ENCODE measurements around the gene BAG5.

Gene BAG5

DNA sequence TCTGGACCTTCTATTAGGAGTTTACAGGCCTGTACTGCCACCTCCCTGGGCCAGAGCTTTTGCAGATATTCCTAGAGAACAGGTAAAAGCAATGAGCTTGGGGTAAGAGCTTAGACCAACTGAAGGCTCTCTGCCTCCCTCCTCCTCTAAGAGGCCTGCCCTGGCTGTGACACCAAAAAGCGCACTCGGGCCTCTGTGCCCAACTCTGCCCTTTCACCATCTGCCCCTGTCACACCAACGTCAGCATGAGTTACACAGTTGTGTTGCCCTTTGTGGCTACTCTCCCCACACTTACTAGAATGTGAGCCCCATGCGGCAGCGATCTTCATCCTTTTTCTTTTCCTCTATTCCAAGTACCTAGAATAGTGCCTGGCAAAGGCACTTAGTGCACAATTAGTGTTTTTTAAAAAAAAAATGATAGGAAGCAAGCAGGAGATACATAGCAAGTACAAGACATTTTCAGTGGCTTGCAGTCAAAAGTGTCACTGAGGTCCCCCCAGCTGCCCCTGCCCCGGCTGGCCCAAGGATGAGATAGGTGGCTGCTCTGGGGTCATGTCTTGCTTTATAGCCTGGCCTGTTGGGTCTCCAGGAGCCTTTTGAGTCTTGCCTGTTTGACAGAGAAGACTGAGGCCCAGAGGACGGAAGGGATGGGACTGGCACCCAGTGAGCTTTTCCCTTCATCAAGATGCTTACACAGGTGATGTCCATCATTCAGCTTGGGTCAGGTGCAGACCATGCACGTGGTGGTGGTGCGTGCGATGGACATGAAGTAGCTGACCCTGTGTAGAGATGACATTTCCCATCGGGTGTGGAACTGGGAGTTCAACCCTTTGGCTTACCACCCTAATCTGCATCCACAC, 52.4 kb downstream of the BAG5 start:
- no peak for DNase-seq (ENCODE audit: low read depth)
- no peak overlapping the region for H3K4me3 ChIP-seq (replicated peaks; ENCODE audit: low read depth, low read length)
- TF ChIP-seq, protein P1, sequence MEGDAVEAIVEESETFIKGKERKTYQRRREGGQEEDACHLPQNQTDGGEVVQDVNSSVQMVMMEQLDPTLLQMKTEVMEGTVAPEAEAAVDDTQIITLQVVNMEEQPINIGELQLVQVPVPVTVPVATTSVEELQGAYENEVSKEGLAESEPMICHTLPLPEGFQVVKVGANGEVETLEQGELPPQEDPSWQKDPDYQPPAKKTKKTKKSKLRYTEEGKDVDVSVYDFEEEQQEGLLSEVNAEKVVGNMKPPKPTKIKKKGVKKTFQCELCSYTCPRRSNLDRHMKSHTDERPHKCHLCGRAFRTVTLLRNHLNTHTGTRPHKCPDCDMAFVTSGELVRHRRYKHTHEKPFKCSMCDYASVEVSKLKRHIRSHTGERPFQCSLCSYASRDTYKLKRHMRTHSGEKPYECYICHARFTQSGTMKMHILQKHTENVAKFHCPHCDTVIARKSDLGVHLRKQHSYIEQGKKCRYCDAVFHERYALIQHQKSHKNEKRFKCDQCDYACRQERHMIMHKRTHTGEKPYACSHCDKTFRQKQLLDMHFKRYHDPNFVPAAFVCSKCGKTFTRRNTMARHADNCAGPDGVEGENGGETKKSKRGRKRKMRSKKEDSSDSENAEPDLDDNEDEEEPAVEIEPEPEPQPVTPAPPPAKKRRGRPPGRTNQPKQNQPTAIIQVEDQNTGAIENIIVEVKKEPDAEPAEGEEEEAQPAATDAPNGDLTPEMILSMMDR (IDR thresholded peaks at IDR 0.05; ENCODE audit: low read length, missing control alignments), result no peak

DNA sequence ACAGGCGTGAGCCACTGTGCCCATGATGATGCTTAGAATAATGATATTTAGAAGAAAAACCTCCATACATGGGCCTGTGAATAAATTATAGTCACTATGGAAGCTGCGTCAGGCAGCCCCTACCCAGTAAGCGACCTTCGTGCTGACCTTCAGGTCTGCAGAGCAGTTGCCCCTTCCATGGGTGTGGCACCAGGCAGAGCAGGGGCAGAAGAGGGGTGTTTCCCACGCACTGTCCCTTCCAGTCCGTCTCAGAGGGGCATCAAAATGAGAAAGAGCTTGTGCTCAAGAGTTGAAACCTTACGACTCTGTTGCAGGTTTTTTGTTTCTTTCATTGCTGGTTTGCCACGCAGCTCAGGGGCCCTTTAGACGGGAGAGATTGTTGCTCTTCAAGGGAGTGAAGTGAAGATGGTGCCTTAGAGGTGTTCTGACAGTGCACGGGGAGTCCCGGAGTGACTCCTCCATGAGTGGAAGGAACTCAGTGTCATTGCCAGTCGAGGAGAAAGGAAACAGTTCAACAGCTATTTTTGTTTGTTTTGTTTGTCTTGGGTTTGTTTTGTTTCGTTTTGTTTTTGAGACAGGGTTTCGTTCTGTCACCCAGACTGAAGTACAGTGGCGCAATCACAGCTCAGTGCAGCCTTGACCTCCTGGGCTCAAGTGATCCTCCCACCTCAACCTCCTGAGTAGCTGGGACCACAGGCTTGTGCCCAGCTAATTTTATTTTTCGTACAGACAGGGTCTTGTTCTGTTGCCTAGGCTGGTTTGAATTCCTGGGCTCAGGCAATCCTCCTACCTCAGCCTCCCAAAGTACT, 53.7 kb downstream of the BAG5 start:
- TF ChIP-seq, protein P1 (IDR thresholded peaks at IDR 0.05; ENCODE audit: low read length, missing control alignments), result no peak
- H3K4me3 ChIP-seq (replicated peaks; ENCODE audit: low read depth, low read length), result no peak overlapping the region
- DNase-seq (ENCODE audit: low read depth), result no peak

- H3K4me3 ChIP-seq (replicated peaks; ENCODE audit: low read depth, low read length), result no peak overlapping the region
- DNase-seq (ENCODE audit: low read depth), result no peak
- TF ChIP-seq, protein P1 (IDR thresholded peaks at IDR 0.05; ENCODE audit: low read length, missing control alignments), result no peak
Observed at GRCh38 chr14:103507751-103508150, 54.7 kb downstream of the BAG5 start.
